KMS-11 (cell line): ENCODE measurements around the gene ITGA11.
A peak's percentile ranks its signal among the peaks of the same experiment; 100 is the strongest.

Experiments
- H2AFZ ChIP-seq: fragments of 200-600 bp; sonication (generic); 2 replicates; pipeline ENCODE4 v1.6.1; 2016; ENCODE audit warnings: antibody characterized with exemption, mixed run types, low read depth
- H3K27ac ChIP-seq: fragments of 200-600 bp; sonication (generic); 2 replicates; pipeline ENCODE4 v1.6.1; 2016; ENCODE audit warnings: mild to moderate bottlenecking, mixed run types
- H3K27me3 ChIP-seq: fragments of 200-600 bp; sonication (generic); 2 replicates; pipeline ENCODE4 v1.6.1; 2017; ENCODE audit warnings: mild to moderate bottlenecking, low read depth, mixed run types, moderate library complexity; ENCODE audit not compliant: insufficient read depth
- H3K36me3 ChIP-seq: fragments of 200-600 bp; sonication (generic); 2 replicates; pipeline ENCODE4 v1.6.1; 2017; ENCODE audit warnings: mild to moderate bottlenecking, mixed run types; ENCODE audit not compliant: insufficient read depth
- H3K4me1 ChIP-seq: fragments of 200-600 bp; sonication (generic); 2 replicates; pipeline ENCODE4 v1.6.1; 2016; ENCODE audit warnings: mild to moderate bottlenecking, low read depth, mixed run types; ENCODE audit not compliant: poor library complexity, severe bottlenecking
- H3K4me2 ChIP-seq: fragments of 200-600 bp; sonication (generic); 2 replicates; pipeline ENCODE4 v1.7.0; 2016; ENCODE audit warnings: mild to moderate bottlenecking, mixed run types
- H3K4me3 ChIP-seq: fragments of 200-600 bp; sonication (generic); IDR thresholded peaks from 2 replicates; pipeline ENCODE4 v1.6.1; 2017; ENCODE audit warnings: low read depth, low read length, mixed read lengths; ENCODE audit not compliant: insufficient read depth
- H3K79me2 ChIP-seq: fragments of 200-600 bp; sonication (generic); 2 replicates; pipeline ENCODE4 v1.6.1; 2016; ENCODE audit warnings: low read depth, mixed run types; ENCODE audit not compliant: insufficient read depth
- H3K9ac ChIP-seq: fragments of 200-600 bp; sonication (generic); 2 replicates; pipeline ENCODE4 v1.6.1; 2016; ENCODE audit warnings: mild to moderate bottlenecking, mixed run types
- H4K20me1 ChIP-seq: fragments of 200-600 bp; sonication (generic); 2 replicates; pipeline ENCODE4 v1.6.1; 2016; ENCODE audit warnings: mild to moderate bottlenecking, mixed run types; ENCODE audit not compliant: insufficient read depth
- CTCF ChIP-seq: fragments of 200-600 bp; sonication (generic); conservative IDR thresholded peaks from 2 replicates; pipeline ENCODE4 v1.6.1; 2017; ENCODE audit warnings: low read depth, mild to moderate bottlenecking, antibody characterized with exemption, low read length, moderate library complexity, mixed read lengths

The ITGA11 gene

GRCh38 chr15:68310178-68310803 lies 121.7 kb downstream of the ITGA11 start:
- H3K27me3 ChIP-seq: no peaks in the 10 kb centered on the region
- H3K27ac ChIP-seq: no peak overlapping the region
- H3K4me3 ChIP-seq: no peak overlapping the region
- TF ChIP-seq CTCF: no peak
- no peaks in the 10 kb centered on the region for H3K36me3 ChIP-seq
- no peaks in the 10 kb centered on the region for H4K20me1 ChIP-seq
- H3K79me2 ChIP-seq: no peaks in the 10 kb centered on the region
- H2AFZ ChIP-seq: no peak overlapping the region
- H3K4me1 ChIP-seq: no peaks in the 10 kb centered on the region
- H3K4me2 ChIP-seq: no peak overlapping the region
- H3K9ac ChIP-seq: no peak overlapping the region

- no peaks in the 10 kb centered on the region for H3K79me2 ChIP-seq
- no peak overlapping the region for H3K4me2 ChIP-seq
- H3K4me3 ChIP-seq: no peak overlapping the region
- no peak overlapping the region for H3K9ac ChIP-seq
- H3K27ac ChIP-seq: no peak overlapping the region
- H2AFZ ChIP-seq: no peak overlapping the region
- H3K27me3 ChIP-seq: no peaks in the 10 kb centered on the region
- H3K36me3 ChIP-seq: no peaks in the 10 kb centered on the region
- TF ChIP-seq CTCF: no peak
- H3K4me1 ChIP-seq: peaks cover 7% of the 10 kb centered on the region
- H4K20me1 ChIP-seq: no peaks in the 10 kb centered on the region
Measured at GRCh38 chr15:68309024-68309423, 122.9 kb downstream of the ITGA11 start.

GRCh38 chr15:68307131-68307928 lies 124.6 kb downstream of the ITGA11 start:
- Histone ChIP-seq H4K20me1 (no peaks in the 10 kb centered on the region), H3K9ac (no peak overlapping the region), H3K36me3 (no peaks in the 10 kb centered on the region), H3K27me3 (no peaks in the 10 kb centered on the region), H3K4me3 (no peak overlapping the region), H3K27ac (no peak overlapping the region), H3K79me2 (no peaks in the 10 kb centered on the region), H2AFZ (peak overlapping the region; percentile 65; the same call in 1 of the 2 replicates), H3K4me2 (peak overlapping the region; percentile 23; the same call in 1 of the 2 replicates), H3K4me1 (peaks cover 7% of the 10 kb centered on the region)
- no peak for TF ChIP-seq CTCF

GRCh38 chr15:68305420-68305871 lies 126.5 kb downstream of the ITGA11 start:
- no peaks in the 10 kb centered on the region for H3K36me3 ChIP-seq
- H3K27me3 ChIP-seq: no peaks in the 10 kb centered on the region
- H3K4me3 ChIP-seq: no peak overlapping the region
- peaks cover 19% of the 10 kb centered on the region for H3K4me1 ChIP-seq
- TF ChIP-seq CTCF: no peak
- H2AFZ ChIP-seq: no peak overlapping the region
- H3K27ac ChIP-seq: no peak overlapping the region
- no peaks in the 10 kb centered on the region for H3K79me2 ChIP-seq
- H4K20me1 ChIP-seq: no peaks in the 10 kb centered on the region
- H3K4me2 ChIP-seq: no peak overlapping the region; the same call in 1 of the 2 replicates
- no peak overlapping the region for H3K9ac ChIP-seq
